Activated CD4-positive, alpha-beta T cell treated with anti-CD3 and anti-CD28 coated beads, Interleukin-2, Interleukin-6, amounts not matched to agents 100 ng/mL and 50 ng/mL, durations not matched to agents 16 hours and 8 hours (primary cell): ENCODE data around the gene RREB1.
"Not testable (repeated sequence)": the region's sequence is repeated elsewhere in the genome, so short reads cannot be mapped to it uniquely, and the experiment has no call there.

ENCODE experiments used
- DNase-seq: peaks from one replicate; pipeline ENCODE4 v3.0.0-alpha.2; 2020

RREB1 gene

GRCh38 chr6:7267466-7268091 lies 159.8 kb downstream of the RREB1 start:
- DNase-seq: no peak

GRCh38 chr6:7268362-7268761 lies 160.6 kb downstream of the RREB1 start:
- no peak for DNase-seq

GRCh38 chr6:7268816-7269555 lies 161.2 kb downstream of the RREB1 start:
- DNase-seq: no peak

- DNase-seq: no peak
Measured at GRCh38 chr6:7269816-7270215, 162.1 kb downstream of the RREB1 start.

GRCh38 chr6:7270320-7271204 lies 162.8 kb downstream of the RREB1 start:
- no peak for DNase-seq

- no peak for DNase-seq
Measured at GRCh38 chr6:7271205-7271534, 163.4 kb downstream of the RREB1 start.

- no peak for DNase-seq
Measured at GRCh38 chr6:7273709-7274108, 165.9 kb downstream of the RREB1 start.

GRCh38 chr6:7274525-7274924 lies 166.8 kb downstream of the RREB1 start:
- not testable (repeated sequence) for DNase-seq

GRCh38 chr6:7276199-7276524 lies 168.4 kb downstream of the RREB1 start:
- no peak for DNase-seq

GRCh38 chr6:7282097-7282906 lies 174.5 kb downstream of the RREB1 start:
- DNase-seq: peak; percentile 39

GRCh38 chr6:7283676-7284075 lies 175.9 kb downstream of the RREB1 start:
- no peak for DNase-seq

GRCh38 chr6:7285416-7285815 lies 177.7 kb downstream of the RREB1 start:
- DNase-seq: no peak

- no peak for DNase-seq
Measured at GRCh38 chr6:7290079-7290478, 182.3 kb downstream of the RREB1 start.

GRCh38 chr6:7292596-7293255 lies 185.0 kb downstream of the RREB1 start:
- no peak for DNase-seq

GRCh38 chr6:7295916-7296315 lies 188.2 kb downstream of the RREB1 start:
- no peak for DNase-seq

GRCh38 chr6:7296602-7297001 lies 188.8 kb downstream of the RREB1 start:
- DNase-seq: no peak

- no peak for DNase-seq
Measured at GRCh38 chr6:7298113-7298512, 190.4 kb downstream of the RREB1 start.

GRCh38 chr6:7300926-7301325 lies 193.2 kb downstream of the RREB1 start:
- DNase-seq: no peak
